ENCODE results near the gene PRH2. TPM values are rescaled to one million over a fixed set of nuclear protein-coding genes. Genes with fewer than 3 reads are reported as not detected.

PRH2 gene
- total RNA-seq, 1 donor from 2014 or later = not detected

DNA sequence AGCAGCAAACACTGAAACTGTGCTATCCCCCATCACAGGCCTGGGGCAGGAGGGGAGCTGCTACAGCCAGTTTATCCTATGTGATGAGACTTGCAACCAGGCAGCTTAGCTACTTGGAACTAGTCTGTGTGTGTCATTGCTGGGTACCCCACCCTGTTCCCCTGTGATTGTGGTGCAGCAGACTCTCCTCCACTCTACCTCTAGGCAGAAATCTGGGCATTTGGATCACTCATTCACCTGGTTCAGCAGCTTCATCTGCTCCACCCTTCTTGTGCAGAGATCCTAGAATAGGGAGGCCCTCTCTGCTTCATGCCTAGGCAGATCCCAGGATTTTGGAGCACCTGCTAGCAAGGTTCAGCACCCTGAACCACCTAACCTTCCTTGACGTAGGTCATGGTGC is 28.5 kb upstream of the PRH2 start:
- Histone ChIP-seq H3K9me3 (peaks cover 32% of the 10 kb centered on the region), H3K4me3 (no peak overlapping the region), H3K27me3 (ENCODE audit: low read depth) (no peaks in the 10 kb centered on the region), H3K27ac (no peak overlapping the region), H3K4me1 (no peaks in the 10 kb centered on the region), H3K36me3 (no peaks in the 10 kb centered on the region)
- ATAC-seq = no peak
- TF ChIP-seq, protein P1, sequence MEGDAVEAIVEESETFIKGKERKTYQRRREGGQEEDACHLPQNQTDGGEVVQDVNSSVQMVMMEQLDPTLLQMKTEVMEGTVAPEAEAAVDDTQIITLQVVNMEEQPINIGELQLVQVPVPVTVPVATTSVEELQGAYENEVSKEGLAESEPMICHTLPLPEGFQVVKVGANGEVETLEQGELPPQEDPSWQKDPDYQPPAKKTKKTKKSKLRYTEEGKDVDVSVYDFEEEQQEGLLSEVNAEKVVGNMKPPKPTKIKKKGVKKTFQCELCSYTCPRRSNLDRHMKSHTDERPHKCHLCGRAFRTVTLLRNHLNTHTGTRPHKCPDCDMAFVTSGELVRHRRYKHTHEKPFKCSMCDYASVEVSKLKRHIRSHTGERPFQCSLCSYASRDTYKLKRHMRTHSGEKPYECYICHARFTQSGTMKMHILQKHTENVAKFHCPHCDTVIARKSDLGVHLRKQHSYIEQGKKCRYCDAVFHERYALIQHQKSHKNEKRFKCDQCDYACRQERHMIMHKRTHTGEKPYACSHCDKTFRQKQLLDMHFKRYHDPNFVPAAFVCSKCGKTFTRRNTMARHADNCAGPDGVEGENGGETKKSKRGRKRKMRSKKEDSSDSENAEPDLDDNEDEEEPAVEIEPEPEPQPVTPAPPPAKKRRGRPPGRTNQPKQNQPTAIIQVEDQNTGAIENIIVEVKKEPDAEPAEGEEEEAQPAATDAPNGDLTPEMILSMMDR (IDR thresholded peaks at IDR 0.05) = no peak
- intact Hi-C loops (cut with DNase I) = no loop called here
- no peak for DNase-seq

DNA sequence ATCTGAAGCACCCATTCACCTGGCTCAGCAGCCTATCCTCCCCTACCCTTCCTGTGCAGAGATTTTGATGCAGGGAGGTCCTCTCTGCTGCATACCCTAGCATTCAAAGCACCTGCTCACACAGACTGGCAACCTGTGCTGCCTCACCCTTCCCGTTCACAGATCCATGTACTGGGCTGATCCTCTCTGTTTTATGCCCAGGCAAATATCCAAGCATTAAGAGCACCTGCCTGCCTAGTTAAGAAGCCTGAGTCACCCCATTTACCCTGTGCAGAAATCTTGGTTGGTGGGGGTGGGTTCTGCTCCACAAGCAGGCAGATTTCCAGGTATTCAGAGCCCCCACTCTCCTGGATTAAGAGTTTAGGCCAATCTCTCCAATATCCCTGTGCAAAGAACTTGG is 28.1 kb upstream of the PRH2 start:
- ATAC-seq = no peak

GRCh38 chr12:10901427-10901826 is 27.6 kb upstream of the PRH2 start:
- intact Hi-C loops (cut with DNase I) = no loop called here
- ATAC-seq = no peak

More for the DNA sequence above, 28.1 kb upstream of the PRH2 start:
- no peaks in the 10 kb centered on the region for H3K4me1 ChIP-seq
- no peak overlapping the region for H3K4me3 ChIP-seq
- TF ChIP-seq, protein P1 (IDR thresholded peaks at IDR 0.05) = no peak
- peaks cover 34% of the 10 kb centered on the region for H3K9me3 ChIP-seq
- no peaks in the 10 kb centered on the region for H3K36me3 ChIP-seq
- intact Hi-C loops (cut with DNase I) = no loop called here
- no peaks in the 10 kb centered on the region for H3K27me3 ChIP-seq (ENCODE audit: low read depth)
- DNase-seq = no peak
- no peak overlapping the region for H3K27ac ChIP-seq

DNA sequence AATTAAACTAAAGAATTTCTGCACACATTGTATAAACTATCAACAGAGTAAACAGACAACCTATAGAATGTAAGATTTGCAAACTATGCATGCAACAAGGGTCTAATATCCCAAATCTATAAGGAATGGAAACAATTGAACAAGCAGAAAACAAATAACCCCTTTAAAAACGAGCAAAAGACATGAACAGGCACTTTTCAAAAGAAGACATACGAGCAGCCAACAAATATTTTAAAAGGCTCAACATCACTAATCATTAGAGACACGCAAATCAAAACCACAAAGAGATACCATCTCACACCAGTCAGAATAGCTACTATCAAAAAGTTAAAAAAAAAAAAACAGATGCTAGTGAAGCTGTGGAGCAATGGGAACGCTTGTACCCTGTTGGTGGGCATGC is 24.4 kb upstream of the PRH2 start:
- TF ChIP-seq, protein P1 (IDR thresholded peaks at IDR 0.05) = no peak
- intact Hi-C loops (cut with DNase I) = no loop called here
- Histone ChIP-seq H3K27ac (no peak overlapping the region), H3K9me3 (peaks cover 34% of the 10 kb centered on the region), H3K27me3 (ENCODE audit: low read depth) (no peaks in the 10 kb centered on the region), H3K4me1 (no peaks in the 10 kb centered on the region), H3K4me3 (no peak overlapping the region), H3K36me3 (no peaks in the 10 kb centered on the region)
- no peak for DNase-seq
- no peak for ATAC-seq

More at GRCh38 chr12:10901427-10901826, 27.6 kb upstream of the PRH2 start:
- H3K9me3 ChIP-seq = peaks cover 34% of the 10 kb centered on the region
- H3K27ac ChIP-seq = no peak overlapping the region
- H3K4me3 ChIP-seq = no peak overlapping the region
- TF ChIP-seq, protein P1 (IDR thresholded peaks at IDR 0.05) = no peak
- H3K36me3 ChIP-seq = no peaks in the 10 kb centered on the region
- no peaks in the 10 kb centered on the region for H3K27me3 ChIP-seq (ENCODE audit: low read depth)
- no peaks in the 10 kb centered on the region for H3K4me1 ChIP-seq
- DNase-seq = no peak

DNA sequence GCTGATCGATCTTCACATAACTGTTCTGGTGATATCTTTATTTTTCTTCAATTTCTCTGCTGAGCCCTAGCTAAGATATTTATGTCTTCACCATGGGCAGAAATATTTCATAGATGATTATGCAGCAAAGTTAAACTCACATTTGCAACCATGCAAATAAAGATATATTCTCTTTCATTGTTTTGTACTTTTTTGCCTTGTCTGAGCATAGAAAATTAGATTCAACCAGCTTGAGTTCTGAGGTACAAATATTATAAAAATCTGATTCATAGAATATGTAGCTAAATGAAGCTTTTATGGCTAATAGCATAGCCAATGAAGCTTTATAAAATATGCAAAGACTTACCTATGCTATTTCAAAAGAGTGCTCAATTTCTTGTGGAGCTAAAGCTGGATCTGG is 19.6 kb upstream of the PRH2 start, which contains the start of gene TAS2R13:
Gene TAS2R13 (minus strand): TSS at position 101 of the 400 bp plus-strand sequence. CDS start 264 bp downstream, outside the sequence.
- intact Hi-C loops (cut with DNase I) = no loop called here
- Histone ChIP-seq H3K9me3 (peaks cover 13% of the 10 kb centered on the region), H3K4me3 (no peak within 1 kb of the TSS), H3K27ac (no peak within 1 kb of the TSS), H3K36me3 (no peaks in the 10 kb centered on the region), H3K27me3 (ENCODE audit: low read depth) (no peaks in the 10 kb centered on the region), H3K4me1 (no peaks in the 10 kb centered on the region)
- DNase-seq (no peak), ATAC-seq (no peak)
- TF ChIP-seq, protein P1 (IDR thresholded peaks at IDR 0.05) = no peak

- Histone ChIP-seq H3K4me3 (no peak overlapping the region), H3K9me3 (peaks cover 4% of the 10 kb centered on the region), H3K36me3 (no peaks in the 10 kb centered on the region), H3K27me3 (ENCODE audit: low read depth) (no peaks in the 10 kb centered on the region), H3K4me1 (no peaks in the 10 kb centered on the region), H3K27ac (no peak overlapping the region)
- DNase-seq (no peak), ATAC-seq (no peak)
- TF ChIP-seq, protein P1 (IDR thresholded peaks at IDR 0.05) = no peak
- intact Hi-C loops (cut with DNase I) = no loop called here
These were observed 18.7 kb upstream of the PRH2 start for GRCh38 chr12:10910380-10910779.

Data from lower lobe of right lung (tissue), 2 donors.